GM12891 (cell line): Measurements from ENCODE around the gene GFRA4.

Experiments
- DNase-seq: peaks from one replicate; pipeline ENCODE4 v3.0.0; 2011; ENCODE audit warnings: low spot score; ENCODE audit not compliant: insufficient read length
- FAIRE-seq: peaks from 2 replicates; lab custom pipeline; 2011; peaks lifted over from hg19 to GRCh38; lab: Jason Lieb, UNC
- PAX5 ChIP-seq: IDR thresholded peaks from 2 replicates; pipeline ENCODE4 v1.6.1; 2011; ENCODE audit warnings: low read length, moderate library complexity, mild to moderate bottlenecking; ENCODE audit not compliant: insufficient read depth, severe bottlenecking
- POLR2A ChIP-seq: IDR thresholded peaks from 2 replicates; pipeline ENCODE4 v1.6.1; 2011; ENCODE audit warnings: low read depth, low read length, control low read depth
- POLR2AphosphoS5 ChIP-seq: IDR thresholded peaks from 2 replicates; pipeline ENCODE4 v1.6.1; 2011; ENCODE audit warnings: low read depth, low read length, control low read depth
- POU2F2 ChIP-seq: IDR thresholded peaks from 2 replicates; pipeline ENCODE4 v1.6.1; 2011; ENCODE audit warnings: low read depth, mild to moderate bottlenecking, control low read depth, low read length, moderate library complexity
- SPI1 ChIP-seq: IDR thresholded peaks from 2 replicates; pipeline ENCODE4 v1.6.1; 2011; ENCODE audit warnings: low read depth, low read length, control low read depth
- TAF1 ChIP-seq: IDR thresholded peaks from 2 replicates; pipeline ENCODE4 v1.6.1; 2011; ENCODE audit warnings: low read depth, low read length, control low read depth

Gene GFRA4

DNA sequence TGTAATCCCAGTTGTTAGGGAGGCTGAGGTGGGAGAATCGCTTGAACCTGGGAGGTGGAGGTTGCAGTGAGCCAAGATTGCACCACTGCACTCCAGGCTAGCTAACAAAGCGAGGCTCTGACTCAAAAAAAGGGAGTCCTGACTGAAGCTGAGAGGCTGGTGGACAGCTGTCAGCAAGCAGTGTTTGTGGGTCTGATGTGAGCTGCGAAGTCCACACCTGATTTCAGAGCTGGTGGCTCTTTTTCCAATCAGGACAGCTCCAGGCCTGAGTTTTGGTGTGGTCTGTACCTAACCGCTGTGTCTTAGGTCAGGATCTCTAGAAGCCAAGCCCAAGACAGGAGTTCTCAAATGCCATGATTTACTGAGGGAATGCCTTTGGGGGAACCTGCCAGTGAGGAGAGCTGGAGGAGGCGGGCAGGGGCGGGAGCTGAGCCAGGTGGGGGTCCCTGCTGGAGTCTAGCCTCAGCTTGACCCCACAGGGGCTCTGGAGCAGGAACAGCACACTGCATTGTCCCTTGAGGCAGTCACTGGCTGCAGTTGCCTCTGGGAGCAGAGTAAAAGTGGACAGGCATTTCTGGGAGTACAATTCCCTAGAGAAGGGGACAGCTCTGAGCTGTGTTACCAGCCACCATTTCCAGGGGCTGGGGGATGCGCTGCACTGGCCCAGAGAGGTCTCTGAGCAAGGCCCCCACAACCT lies 5.0 kb downstream of the GFRA4 start:
- TF ChIP-seq POU2F2 (no peak), TAF1 (no peak)

DNA sequence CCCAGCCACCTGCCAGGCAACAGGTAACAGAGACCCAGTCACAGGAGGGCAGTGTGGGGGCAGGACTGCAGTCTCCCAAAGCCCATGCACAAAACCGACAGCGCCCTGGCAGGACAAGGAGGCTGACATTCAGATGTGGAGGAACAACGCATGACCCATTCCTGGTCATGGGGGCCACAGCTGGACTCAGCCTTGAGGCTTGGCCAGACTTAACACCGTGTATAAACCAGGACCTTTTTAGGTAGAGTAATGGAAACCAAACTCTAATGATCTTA lies 8.1 kb downstream of the GFRA4 start:
- no peak for FAIRE-seq
- DNase-seq: no peak
- no peak for TF ChIP-seq POLR2AphosphoS5

More for the DNA sequence above, 5.0 kb downstream of the GFRA4 start:
- no peak for DNase-seq
- FAIRE-seq: peak; percentile 33

DNA sequence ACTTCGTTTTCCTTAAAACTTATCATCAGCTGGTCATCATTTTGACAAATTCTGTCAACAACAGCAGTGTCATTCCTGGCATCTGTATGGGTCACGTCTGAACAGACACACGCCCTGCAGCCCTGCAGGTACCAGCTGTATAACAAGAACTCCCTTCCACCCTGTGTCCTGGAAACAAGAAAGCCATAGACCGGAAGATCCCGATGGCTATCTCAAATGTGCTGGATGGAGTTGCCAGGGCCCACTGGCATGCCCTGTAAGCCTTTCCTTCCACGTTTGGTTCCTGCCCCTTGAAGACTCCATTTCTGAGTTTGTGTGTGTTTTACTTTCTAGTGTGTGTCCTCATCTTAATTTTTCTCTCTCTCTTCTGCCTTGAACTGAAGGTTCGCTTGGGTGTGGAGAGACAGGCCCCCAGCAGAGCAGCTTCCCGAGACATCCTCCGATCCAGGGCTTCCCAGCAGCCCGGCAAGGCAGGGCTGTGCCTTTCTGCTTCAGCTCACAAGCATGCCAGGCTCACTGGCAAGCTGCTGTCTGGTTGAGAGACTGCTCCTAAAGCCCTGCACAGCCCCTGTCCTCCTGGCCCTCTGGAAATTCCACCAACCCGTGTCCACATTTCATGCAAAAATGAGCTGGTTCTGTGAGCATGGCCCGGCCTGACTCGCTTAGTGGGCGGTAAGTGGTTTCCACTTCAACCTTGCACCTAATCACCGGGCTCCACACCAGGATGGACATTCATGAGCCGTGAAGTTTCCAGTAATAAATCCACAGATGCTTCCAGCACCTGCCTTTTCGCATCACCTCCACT lies 8.7 kb downstream of the GFRA4 start:
- no peak for TF ChIP-seq POLR2A
- no peak for TF ChIP-seq TAF1
- TF ChIP-seq POU2F2: no peak
- TF ChIP-seq PAX5: no peak
- TF ChIP-seq SPI1: no peak
- no peak for TF ChIP-seq POLR2AphosphoS5
- FAIRE-seq: peak; percentile 31
- DNase-seq: no peak

DNA sequence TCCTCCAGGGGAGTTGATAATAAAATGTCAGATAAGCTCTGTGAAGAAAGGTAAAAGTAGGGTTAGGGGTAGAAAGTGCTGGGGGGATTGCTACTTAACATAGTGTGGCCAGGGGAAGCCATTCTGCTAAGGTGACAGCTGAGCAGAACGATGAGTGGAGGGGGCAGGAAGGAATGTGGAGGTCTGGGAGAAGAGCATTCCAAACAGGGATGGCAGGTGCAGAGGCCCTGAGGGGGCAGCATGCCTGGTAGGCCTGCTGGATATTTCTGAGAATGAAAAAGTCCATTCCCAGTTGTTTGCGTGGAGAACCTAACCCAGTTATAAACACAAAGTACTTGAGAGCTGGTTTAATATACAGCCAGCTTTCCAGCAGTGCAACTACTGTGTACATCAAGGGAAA lies 9.3 kb downstream of the GFRA4 start:
- TF ChIP-seq POLR2A (no peak), PAX5 (no peak), POU2F2 (no peak), TAF1 (no peak), SPI1 (no peak), POLR2AphosphoS5 (no peak)
- no peak for FAIRE-seq
- no peak for DNase-seq

DNA sequence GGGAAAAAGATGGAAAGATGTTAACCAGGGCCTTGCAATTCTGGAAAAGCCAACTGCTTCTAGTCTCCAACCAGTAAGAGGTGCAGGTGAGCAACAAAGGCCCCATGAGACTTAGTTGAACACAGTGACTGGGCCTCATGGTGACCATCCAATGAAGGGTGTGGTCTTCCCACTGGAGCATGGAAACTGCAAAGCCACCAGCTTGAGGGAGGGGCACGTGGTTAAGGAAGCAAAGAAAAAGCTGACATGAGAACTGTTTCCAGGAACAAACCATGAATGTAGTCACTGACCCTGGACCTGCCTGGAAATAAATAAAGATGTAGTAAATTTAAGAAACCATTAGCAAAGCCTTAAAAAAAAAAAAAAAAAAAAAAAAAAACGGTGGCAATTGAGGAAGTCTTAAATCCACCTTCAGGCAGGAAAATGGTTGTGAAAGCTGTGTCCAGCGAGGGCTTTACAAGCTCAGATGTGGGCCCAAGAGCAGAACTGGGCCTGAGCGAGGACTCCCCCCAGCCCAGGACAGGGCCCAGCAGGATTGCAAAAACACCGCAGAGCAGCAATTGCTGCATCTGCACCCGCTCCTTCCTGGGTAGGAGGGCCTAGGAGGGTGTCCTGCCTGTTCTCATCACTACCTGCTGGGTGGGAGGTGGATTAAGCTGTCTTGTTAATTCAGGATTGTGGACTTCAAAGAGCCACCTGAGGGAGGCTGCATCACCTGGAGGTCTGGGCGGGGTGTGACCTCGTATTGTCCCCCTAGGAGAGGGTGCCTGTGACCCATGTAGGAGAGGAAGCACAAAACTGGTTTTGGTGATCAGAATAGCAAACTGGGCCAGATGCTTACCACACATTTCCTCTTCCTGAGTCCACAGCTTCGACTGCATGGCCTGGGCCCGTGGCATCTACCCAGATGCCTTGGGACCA lies 10.3 kb downstream of the GFRA4 start:
- TF ChIP-seq TAF1: no peak
- no peak for TF ChIP-seq POLR2AphosphoS5
- no peak for TF ChIP-seq POLR2A
- TF ChIP-seq SPI1: no peak
- no peak for TF ChIP-seq POU2F2
- TF ChIP-seq PAX5: no peak
- FAIRE-seq (no peak), DNase-seq (no peak)

DNA sequence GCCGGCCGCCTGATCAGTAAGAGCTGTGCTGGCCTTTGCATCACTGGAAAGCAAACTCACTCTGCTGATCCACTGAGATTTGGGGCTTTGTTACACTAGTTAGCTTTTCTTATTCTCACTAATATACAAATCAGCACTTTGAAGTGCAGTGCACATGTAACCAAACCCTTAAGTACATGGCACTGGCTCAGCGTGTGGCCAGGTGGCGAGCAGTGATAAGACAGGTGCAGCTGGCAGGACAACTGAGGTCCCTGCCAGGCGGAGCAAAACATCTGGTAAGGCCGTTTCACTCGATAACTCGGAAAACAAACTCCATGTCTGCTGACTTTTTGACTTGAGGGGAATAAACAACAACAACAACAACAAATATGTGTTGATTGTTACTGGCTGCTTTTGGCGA lies 11.0 kb downstream of the GFRA4 start:
- FAIRE-seq: peak; percentile 16
- TF ChIP-seq POLR2A: no peak
- TF ChIP-seq TAF1: no peak
- no peak for TF ChIP-seq POLR2AphosphoS5
- TF ChIP-seq POU2F2: no peak
- TF ChIP-seq PAX5: no peak
- no peak for TF ChIP-seq SPI1

DNA sequence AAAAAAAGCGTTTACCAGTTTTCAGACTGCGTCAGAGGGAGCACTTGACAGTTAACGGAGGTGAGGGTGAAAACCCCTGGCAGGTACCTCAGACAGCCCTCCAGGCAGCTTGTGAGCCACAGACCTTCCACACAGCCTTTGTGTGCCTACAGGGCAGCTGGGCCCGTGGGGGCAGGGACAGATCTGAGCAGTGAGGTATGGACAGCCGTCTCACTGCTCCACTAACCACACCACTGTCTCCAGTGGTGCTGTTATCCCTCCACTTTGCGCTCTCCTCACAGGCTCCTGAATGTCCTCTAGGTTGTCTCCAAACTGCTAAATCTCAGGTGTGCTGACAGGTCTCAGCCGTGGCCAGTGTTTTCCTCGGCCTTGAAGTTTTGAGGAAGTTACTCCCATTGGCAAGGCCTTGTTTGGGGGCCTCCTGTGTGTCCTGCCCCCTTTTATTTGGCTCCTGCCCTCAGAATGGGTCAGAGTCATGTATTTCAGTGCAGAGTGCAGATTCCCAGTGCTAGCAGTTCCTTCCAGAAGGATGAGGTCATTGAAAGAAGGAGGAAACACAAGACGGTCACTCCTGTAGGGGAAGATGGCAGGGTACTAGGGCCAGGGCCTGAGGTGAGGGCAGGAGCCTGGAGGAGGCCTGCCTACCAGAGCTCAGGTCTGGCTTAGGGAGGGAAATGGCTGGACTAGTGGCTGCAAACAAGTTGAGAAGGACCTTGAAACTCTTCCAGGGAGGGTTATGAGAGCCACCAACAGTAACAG lies 11.8 kb downstream of the GFRA4 start:
- DNase-seq (no peak), FAIRE-seq (no peak)
- no peak for TF ChIP-seq POLR2AphosphoS5
- TF ChIP-seq SPI1: no peak
- no peak for TF ChIP-seq POU2F2
- no peak for TF ChIP-seq PAX5
- TF ChIP-seq POLR2A: no peak

More for the DNA sequence above, 11.0 kb downstream of the GFRA4 start:
- DNase-seq: no peak

DNA sequence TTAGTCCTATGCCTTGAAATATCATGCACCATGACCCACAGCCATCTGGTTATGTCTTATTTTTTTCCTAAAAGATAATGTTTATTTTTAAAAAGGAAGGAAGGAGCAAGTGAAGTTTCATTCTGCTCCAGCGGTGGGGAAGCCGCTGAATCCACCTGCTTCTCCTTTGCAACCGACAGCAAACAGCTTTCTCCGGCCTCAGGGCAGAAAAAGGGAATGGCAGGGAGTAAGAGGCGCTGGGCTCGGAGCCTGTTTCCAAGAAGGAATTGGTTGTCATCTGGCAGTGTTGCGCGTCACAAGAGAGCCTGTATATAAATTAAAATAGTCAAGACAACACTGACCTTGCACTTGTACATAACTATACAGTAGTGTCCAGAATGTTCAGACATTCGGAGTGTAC lies 14.2 kb downstream of the GFRA4 start:
- TF ChIP-seq TAF1 (no peak), POLR2AphosphoS5 (no peak), POU2F2 (no peak), SPI1 (no peak), PAX5 (no peak), POLR2A (no peak)
- no peak for FAIRE-seq
- no peak for DNase-seq

DNA sequence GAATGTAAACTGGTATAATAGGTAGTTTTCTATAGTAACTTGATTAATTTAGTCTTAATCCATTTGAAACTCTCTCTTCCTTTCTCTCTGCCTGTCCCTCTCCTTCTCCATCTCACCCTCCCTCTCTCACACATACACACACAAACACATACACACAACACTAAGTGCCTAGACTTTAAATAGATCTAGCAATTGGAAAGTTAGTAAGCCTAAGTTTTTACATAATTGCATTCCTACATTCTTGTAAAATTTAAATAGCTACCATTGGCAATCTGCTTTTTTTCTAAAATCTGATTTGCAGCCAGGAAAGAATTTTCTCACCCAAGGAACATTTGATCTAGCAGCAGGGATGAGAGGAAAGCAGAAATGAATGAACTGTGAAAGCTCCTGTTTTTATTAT lies 15.7 kb downstream of the GFRA4 start:
- DNase-seq (no peak), FAIRE-seq (no peak)
- TF ChIP-seq POU2F2 (no peak), PAX5 (no peak), POLR2AphosphoS5 (no peak), TAF1 (no peak), SPI1 (no peak), POLR2A (no peak)
